GM10266 (cell line): ENCODE data around the gene ANKRD13A.

Experiments
- DNase-seq: peaks from one replicate; pipeline ENCODE4 v3.0.0; 2012; ENCODE audit errors: extremely low spot score
- CTCF ChIP-seq: IDR thresholded peaks from 2 replicates; pipeline ENCODE4 v1.5.1; 2012; ENCODE audit warnings: mild to moderate bottlenecking, low read depth; ENCODE audit not compliant: control insufficient read depth, insufficient read depth; ENCODE audit errors: missing control alignments

The ANKRD13A gene

GRCh38 chr12:109958374-109958773 is 40.9 kb upstream of the ANKRD13A start:
- DNase-seq, result no peak
- TF ChIP-seq CTCF, result no peak

GRCh38 chr12:109959411-109960093 is 39.7 kb upstream of the ANKRD13A start:
- no peak for TF ChIP-seq CTCF
- DNase-seq, result no peak

- TF ChIP-seq CTCF, result no peak
- no peak for DNase-seq
Observed at GRCh38 chr12:109961201-109961600, 38.0 kb upstream of the ANKRD13A start.

- no peak for TF ChIP-seq CTCF
- no peak for DNase-seq
Observed at GRCh38 chr12:109961612-109962011, 37.6 kb upstream of the ANKRD13A start.

GRCh38 chr12:109962398-109962797 is 36.8 kb upstream of the ANKRD13A start:
- TF ChIP-seq CTCF, result no peak
- no peak for DNase-seq

GRCh38 chr12:109963330-109963729 is 35.9 kb upstream of the ANKRD13A start:
- TF ChIP-seq CTCF, result no peak

GRCh38 chr12:109963743-109964429 is 35.3 kb upstream of the ANKRD13A start:
- DNase-seq, result no peak
- no peak for TF ChIP-seq CTCF

More at GRCh38 chr12:109963330-109963729, 35.9 kb upstream of the ANKRD13A start:
- DNase-seq, result no peak
